Measurements from ENCODE around the gene DOK3.

Gene DOK3

GRCh38 chr5:177466861-177467260 lies 42.8 kb downstream of the DOK3 start:
- no peak for DNase-seq (ENCODE audit: low spot score)

- DNase-seq (ENCODE audit: low spot score) = no peak
Observed at GRCh38 chr5:177465044-177465443, 44.6 kb downstream of the DOK3 start.

DNA sequence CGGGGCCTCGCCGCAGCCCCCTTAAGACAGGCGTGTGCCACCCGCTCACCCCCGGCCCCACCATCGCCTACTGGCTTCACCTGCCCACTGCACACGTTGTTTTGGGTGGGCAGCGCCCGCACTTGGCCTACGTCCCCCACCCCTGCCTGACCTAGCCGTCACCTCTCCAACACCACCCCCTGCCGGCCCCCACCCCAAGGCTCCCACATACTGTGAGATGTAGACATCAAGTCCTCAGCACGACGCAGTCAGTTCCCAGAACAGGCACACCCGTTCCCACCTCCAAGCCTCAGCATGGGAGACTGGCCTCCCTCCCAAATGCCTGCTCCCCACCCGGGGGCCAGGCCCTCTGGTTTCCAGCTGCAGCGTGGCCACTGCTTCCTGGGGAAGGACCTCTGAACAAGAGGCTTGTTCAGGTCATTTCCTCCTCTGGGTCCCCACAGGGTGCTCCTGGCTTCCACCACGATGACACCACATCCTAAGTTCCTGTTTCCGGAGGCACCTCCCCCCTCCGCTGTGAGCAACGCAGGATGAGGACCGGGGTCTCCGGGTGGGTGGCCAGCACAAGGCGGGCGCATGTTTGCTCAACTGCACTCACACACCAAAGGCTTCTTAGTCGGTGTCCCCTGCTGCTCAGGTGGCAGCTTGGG lies 47.5 kb downstream of the DOK3 start:
- DNase-seq (ENCODE audit: low spot score) = no peak

- DNase-seq (ENCODE audit: low spot score) = no peak
Observed at GRCh38 chr5:177459819-177460628, 49.6 kb downstream of the DOK3 start.

DNA sequence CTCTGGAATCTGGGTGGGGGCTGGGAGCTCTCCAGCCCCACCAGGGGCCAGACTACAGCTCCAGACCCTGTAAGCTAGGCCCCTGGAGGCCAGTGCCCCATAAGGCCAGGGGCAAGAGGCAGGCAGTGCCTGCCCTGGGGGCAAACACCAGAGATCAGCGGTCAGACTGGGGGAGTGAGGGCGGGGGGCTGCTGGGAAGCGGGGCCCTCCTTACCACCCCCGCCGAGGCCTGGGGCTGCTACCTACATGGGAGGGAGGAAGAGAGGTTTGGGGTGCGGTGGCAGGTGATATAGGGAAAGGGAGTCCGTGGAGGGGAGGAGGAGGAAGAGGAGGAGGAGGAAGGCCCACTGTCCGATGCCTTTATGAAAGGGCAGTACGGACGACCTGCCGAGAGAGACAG lies 50.3 kb downstream of the DOK3 start:
- no peak for DNase-seq (ENCODE audit: low spot score)

GRCh38 chr5:177458912-177459350 lies 50.7 kb downstream of the DOK3 start:
- peak; percentile 46 for DNase-seq (ENCODE audit: low spot score)

DNA sequence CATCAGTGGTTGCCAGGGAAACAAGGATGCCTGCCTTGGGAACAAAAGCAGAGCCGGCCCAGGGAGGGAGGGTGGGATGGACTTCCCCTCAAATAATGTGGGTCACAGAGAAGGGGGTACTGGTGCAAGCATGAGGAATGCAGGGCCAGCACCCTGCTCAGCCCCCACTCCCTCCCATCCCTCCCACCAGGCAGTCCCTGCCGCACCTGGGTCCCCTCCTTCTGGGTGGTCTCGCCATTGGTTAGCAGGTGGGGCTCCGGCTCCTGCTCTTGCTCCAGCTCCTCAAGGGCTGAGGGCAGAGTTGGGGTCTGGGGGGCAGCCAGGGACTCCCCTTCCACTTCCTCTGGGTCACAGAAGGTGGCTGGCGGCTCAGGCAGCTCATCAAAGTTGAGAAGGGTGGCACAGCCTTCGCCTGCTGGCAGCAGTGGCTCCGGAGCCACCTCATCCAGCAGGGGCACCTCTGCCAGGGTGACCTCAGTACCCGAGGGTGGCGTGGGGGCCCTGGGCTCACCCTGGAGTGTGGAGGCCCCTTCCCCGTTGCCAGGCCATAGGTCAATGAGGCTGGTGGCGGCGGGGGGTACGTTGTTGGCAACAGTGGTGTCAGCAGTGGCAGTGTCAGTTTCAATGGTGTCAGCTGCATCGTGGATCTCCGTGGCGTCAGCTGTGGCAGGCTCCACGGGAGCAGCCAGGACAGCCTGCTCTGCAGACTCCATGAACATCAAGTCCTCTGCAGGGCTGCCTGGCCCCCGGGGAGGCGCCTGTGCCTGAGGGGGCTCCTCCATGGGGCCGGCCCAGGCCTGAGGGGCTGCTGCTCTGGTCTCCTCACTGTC lies 51.6 kb downstream of the DOK3 start:
- no peak for DNase-seq (ENCODE audit: low spot score)

- DNase-seq (ENCODE audit: low spot score) = peak; percentile 98
Observed at GRCh38 chr5:177456976-177457851, 52.4 kb downstream of the DOK3 start.

- no peak for DNase-seq (ENCODE audit: low spot score)
Observed at GRCh38 chr5:177456591-177456964, 53.0 kb downstream of the DOK3 start.

- DNase-seq (ENCODE audit: low spot score) = peak; percentile 90
Observed at GRCh38 chr5:177455661-177456590, 53.7 kb downstream of the DOK3 start.

DNA sequence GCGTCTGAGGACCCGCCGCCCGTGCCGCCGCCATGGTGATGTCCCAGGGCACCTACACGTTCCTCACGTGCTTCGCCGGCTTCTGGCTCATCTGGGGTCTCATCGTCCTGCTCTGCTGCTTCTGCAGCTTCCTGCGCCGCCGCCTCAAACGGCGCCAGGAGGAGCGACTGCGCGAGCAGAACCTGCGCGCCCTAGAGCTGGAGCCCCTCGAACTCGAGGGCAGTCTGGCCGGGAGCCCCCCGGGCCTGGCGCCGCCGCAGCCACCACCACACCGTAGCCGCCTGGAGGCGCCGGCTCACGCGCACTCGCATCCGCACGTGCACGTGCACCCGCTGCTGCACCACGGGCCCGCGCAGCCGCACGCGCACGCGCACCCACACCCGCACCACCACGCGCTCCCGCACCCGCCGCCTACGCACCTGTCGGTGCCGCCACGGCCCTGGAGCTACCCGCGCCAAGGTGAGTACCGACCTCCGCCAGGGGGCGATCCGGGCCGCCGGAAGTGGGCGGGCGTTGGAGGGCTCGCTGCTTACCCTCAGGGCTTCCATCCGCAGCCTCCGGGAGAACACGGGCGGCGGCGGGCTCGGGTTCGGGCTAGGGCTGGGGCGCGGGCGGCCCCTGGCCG lies 54.5 kb downstream of the DOK3 start:
- DNase-seq (ENCODE audit: low spot score) = peak; percentile 88

- peak; percentile 93 for DNase-seq (ENCODE audit: low spot score)
Observed at GRCh38 chr5:177454397-177455035, 55.1 kb downstream of the DOK3 start.

DNA sequence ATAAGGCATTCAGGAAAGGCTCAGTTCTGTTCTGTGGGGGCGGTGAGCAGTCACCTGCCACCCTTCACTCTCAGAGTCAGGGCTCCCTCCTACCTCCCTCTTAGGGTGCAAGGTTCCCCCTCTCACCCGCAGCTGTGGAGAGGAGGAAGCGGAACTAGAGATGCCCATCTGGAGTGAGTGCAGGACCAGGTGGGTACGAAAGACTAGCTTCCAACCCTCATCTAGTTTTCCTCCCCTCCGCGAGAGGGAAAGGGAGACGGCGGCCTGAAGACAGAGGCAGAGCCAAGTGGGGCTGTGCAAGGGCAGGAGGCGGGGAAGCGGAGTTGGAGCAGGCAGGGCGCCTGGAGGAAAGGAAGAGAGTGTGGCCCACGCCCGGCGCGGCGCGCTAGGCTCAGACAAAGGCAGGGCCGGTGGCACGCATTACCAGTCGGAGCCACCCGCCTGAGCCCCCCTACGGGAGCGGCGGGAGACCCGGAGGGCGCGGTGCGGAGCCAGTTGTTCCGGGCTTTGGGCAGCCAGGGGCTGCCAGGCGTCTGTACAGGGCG lies 55.7 kb downstream of the DOK3 start:
- peak; percentile 24 for DNase-seq (ENCODE audit: low spot score)

- no peak for DNase-seq (ENCODE audit: low spot score)
Observed at GRCh38 chr5:177452688-177453638, 56.7 kb downstream of the DOK3 start.
